Osteocyte (in vitro differentiated cells): Measurements from ENCODE around the gene WHRN. TPM values are rescaled to one million over a fixed set of nuclear protein-coding genes. Genes with fewer than 3 reads are reported as not detected.

ENCODE experiments used
- DNase-seq: peaks from one replicate; pipeline ENCODE4 v3.0.0; 2021; ENCODE audit warnings: mixed read lengths; ENCODE audit not compliant: unreplicated experiment; ENCODE audit errors: extremely low spot score
- H3K27ac Mint-ChIP-seq: one replicate; pipeline ENCODE4 v1.8.0; 2021; ENCODE audit warnings: mild to moderate bottlenecking, mixed read lengths; ENCODE audit not compliant: unreplicated experiment
- H3K27me3 Mint-ChIP-seq: one replicate; pipeline ENCODE4 v1.8.0; 2021; ENCODE audit warnings: mixed read lengths; ENCODE audit not compliant: unreplicated experiment
- H3K36me3 Mint-ChIP-seq: one replicate; pipeline ENCODE4 v1.8.0; 2021; ENCODE audit warnings: mixed read lengths; ENCODE audit not compliant: unreplicated experiment
- H3K4me1 Mint-ChIP-seq: one replicate; pipeline ENCODE4 v1.8.0; 2021; ENCODE audit warnings: mixed read lengths; ENCODE audit not compliant: unreplicated experiment
- H3K4me3 Mint-ChIP-seq: one replicate; pipeline ENCODE4 v1.8.0; 2021; ENCODE audit warnings: mild to moderate bottlenecking, moderate library complexity, mixed read lengths; ENCODE audit not compliant: unreplicated experiment
- H3K9me3 Mint-ChIP-seq: one replicate; pipeline ENCODE4 v1.8.0; 2021; ENCODE audit warnings: mixed read lengths; ENCODE audit not compliant: unreplicated experiment
- total RNA-seq: library from RNA; stranded (reverse); gene quantifications from 2 replicates; pipeline ENCODE4 v1.2.1, GENCODE V29; 2021
- TF ChIP-seq, protein P1 (sequence below): fragments of 200-600 bp; sonication (generic); IDR thresholded peaks from 2 replicates; pipeline ENCODE4 v1.5.0; 2021; ENCODE audit warnings: antibody characterized with exemption, mild to moderate bottlenecking, moderate library complexity

The WHRN gene
- total RNA-seq, 1 donor from 2014 or later, result 12.0 TPM

DNA sequence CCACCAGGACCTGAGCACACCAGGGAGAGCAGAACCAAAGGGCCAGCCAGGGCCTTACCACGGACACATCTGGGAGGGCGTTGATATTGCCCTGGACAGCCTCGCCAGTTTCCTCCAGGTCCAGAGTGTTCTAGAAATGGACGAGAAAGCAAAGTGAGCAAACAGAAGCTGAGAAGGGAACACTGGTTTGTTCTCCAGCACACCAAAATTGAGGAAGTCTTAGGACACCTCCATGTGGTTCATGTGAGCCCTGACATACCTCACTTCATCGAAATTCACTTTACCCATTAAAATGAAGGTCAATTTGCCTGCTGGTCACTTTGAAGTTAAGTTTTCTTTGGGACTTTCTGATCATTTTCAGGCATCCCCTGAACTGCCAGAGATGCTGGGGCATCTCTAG lies 97.4 kb downstream of the WHRN start:
- Mint-ChIP-seq H3K4me1 (peaks cover 3% of the 10 kb centered on the region), H3K27ac (no peak overlapping the region), H3K27me3 (no peaks in the 10 kb centered on the region), H3K9me3 (no peaks in the 10 kb centered on the region), H3K4me3 (no peak overlapping the region), H3K36me3 (no peaks in the 10 kb centered on the region)
- DNase-seq, result no peak
- TF ChIP-seq, protein P1, sequence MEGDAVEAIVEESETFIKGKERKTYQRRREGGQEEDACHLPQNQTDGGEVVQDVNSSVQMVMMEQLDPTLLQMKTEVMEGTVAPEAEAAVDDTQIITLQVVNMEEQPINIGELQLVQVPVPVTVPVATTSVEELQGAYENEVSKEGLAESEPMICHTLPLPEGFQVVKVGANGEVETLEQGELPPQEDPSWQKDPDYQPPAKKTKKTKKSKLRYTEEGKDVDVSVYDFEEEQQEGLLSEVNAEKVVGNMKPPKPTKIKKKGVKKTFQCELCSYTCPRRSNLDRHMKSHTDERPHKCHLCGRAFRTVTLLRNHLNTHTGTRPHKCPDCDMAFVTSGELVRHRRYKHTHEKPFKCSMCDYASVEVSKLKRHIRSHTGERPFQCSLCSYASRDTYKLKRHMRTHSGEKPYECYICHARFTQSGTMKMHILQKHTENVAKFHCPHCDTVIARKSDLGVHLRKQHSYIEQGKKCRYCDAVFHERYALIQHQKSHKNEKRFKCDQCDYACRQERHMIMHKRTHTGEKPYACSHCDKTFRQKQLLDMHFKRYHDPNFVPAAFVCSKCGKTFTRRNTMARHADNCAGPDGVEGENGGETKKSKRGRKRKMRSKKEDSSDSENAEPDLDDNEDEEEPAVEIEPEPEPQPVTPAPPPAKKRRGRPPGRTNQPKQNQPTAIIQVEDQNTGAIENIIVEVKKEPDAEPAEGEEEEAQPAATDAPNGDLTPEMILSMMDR, result no peak

DNA sequence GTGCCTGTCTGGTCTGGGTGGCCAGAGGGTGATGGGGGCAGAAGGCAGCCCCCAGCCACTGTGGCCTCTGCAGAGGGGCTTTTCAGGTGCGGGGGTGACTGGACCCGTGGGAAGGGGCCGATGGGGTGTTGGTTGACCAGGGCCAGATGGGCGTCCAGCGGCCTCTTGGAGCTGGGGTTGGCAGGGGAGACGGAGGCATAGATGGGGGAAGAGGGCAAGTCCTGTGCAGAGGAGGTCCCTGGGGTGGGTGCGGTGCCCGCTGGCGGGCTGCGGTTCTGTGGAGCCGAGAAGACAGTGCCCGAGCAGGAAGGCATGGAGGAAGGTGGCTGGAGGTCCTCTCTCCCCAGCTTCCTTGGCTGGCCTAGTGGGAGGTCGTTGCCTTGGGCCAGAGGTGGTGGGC lies 98.8 kb downstream of the WHRN start:
- no peaks in the 10 kb centered on the region for H3K9me3 Mint-ChIP-seq
- H3K36me3 Mint-ChIP-seq, result peaks cover 2% of the 10 kb centered on the region
- no peak overlapping the region for H3K27ac Mint-ChIP-seq
- DNase-seq, result no peak
- TF ChIP-seq, protein P1, result no peak
- H3K27me3 Mint-ChIP-seq, result no peaks in the 10 kb centered on the region
- no peak overlapping the region for H3K4me3 Mint-ChIP-seq
- H3K4me1 Mint-ChIP-seq, result peaks cover 3% of the 10 kb centered on the region

DNA sequence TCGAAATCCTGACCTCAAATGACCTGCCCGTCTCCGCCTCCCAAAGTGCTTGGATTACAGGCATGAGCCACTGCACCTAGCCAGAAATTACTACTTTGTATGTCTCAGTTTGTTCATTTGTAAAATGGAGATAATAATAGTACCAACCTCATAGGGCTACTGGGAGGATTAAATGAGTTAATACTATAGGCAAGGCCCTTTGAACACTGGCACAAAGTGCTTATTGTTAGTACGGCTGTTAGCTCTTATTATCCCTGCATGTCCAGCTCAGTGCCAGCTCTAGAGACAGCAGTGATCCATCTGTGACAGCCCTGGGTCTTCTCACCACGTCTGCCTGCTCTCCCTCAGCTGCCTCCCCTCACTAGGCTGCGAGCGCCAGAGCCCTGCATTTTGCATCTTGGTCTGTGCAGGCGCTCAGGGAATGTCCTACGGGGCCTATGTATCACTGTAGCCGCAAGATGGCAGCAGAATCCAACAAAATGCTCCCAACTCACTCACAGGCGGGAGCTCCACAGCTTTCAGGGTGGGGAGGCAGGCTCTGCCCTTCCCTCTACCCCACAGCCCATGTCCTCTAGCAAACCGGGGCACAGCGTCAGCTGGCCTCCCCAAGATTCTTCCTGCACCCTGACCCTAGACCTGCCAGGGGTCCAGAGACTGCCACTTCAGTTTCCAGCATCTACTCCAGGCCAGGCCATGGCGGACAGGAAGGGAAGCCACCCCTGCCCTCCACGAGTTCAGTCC lies 99.8 kb downstream of the WHRN start:
- no peaks in the 10 kb centered on the region for H3K27me3 Mint-ChIP-seq
- DNase-seq, result peak; percentile 89
- TF ChIP-seq, protein P1, result peak; percentile 88
- H3K4me1 Mint-ChIP-seq, result peaks cover 3% of the 10 kb centered on the region
- no peak overlapping the region for H3K27ac Mint-ChIP-seq
- H3K9me3 Mint-ChIP-seq, result no peaks in the 10 kb centered on the region
- H3K36me3 Mint-ChIP-seq, result peaks cover 2% of the 10 kb centered on the region
- H3K4me3 Mint-ChIP-seq, result no peak overlapping the region

DNA sequence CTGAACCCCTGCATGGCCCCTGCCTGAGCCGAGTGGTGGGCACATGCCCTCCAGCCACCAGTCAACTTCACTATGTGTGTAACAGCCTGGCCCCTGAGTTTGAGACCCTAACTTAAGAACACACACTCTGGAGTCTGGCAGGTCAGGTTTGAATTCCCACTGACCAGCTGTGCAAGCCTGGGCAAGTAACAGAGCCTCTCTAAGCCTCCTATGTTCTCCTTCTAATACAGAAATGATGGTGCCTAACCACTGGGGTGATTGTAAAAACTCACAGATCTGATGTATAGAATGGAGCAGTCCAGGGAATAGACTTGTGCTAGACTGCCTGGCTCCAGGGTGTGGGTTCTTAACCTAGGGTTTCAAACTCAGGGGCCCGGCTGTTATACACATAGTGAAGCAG lies 100.7 kb downstream of the WHRN start:
- Mint-ChIP-seq H3K27ac (no peak overlapping the region), H3K4me1 (peaks cover 1% of the 10 kb centered on the region)

DNA sequence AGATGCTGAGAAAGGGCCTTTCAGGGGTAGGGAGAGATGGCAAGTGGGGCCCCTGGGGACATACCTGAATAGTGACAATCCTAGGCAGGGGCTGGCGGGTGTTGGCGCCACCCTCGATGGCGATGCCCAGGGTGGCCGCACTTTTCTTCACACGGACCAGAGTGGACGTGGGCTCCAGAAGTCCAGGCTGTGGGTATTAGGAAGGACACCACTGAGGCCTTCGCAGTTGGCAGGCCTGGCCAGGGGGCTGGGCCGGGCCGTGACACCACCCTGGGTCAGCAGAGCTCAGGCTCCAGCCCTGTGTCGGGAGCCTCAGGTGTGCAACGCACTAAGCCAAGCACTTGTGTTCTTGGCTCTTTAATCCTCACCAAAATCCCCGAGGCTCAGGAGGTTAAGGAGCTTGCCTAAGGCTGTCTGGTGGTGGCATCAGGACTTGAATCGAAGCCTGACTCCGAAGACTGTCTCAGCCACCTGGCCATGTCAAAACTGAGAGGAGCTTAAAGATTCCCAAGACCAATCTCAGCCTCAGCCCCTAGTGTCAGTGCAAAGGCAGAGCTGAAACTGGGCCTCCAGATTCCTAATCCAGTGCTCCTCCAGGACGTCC lies 102.0 kb downstream of the WHRN start:
- DNase-seq, result no peak
- Mint-ChIP-seq H3K27ac (no peak overlapping the region), H3K36me3 (peaks cover 2% of the 10 kb centered on the region), H3K4me1 (no peaks in the 10 kb centered on the region), H3K9me3 (no peaks in the 10 kb centered on the region), H3K27me3 (no peaks in the 10 kb centered on the region), H3K4me3 (no peak overlapping the region)
- TF ChIP-seq, protein P1, result no peak

More for the DNA sequence above, 100.7 kb downstream of the WHRN start:
- Mint-ChIP-seq H3K36me3 (peaks cover 2% of the 10 kb centered on the region), H3K4me3 (no peak overlapping the region), H3K27me3 (no peaks in the 10 kb centered on the region), H3K9me3 (no peaks in the 10 kb centered on the region)
- TF ChIP-seq, protein P1, result no peak
- no peak for DNase-seq
